H9 (cell line): ENCODE measurements around the gene HECTD2. TPM values are rescaled to one million over a fixed set of nuclear protein-coding genes. Genes with fewer than 3 reads are reported as not detected.

Experiments used
- DNase-seq: peaks from one replicate; pipeline ENCODE4 v3.0.0-alpha.2; 2017
- H2AFZ ChIP-seq: one replicate; pipeline ENCODE4 v1.6.1; 2013; ENCODE audit warnings: mild to moderate bottlenecking, low read length, control low read depth, moderate library complexity
- H2AK5ac ChIP-seq: 2 replicates; pipeline ENCODE4 v1.6.1; 2013; ENCODE audit warnings: low read length, control low read depth, mixed read lengths; ENCODE audit not compliant: insufficient read length
- H2BK120ac ChIP-seq: one replicate; pipeline ENCODE4 v1.6.1; 2013; ENCODE audit warnings: low read depth, mild to moderate bottlenecking, low read length, control low read depth, inconsistent platforms; ENCODE audit not compliant: poor library complexity, severe bottlenecking
- H2BK12ac ChIP-seq: 2 replicates; pipeline ENCODE4 v1.6.1; 2013; ENCODE audit warnings: low read length, control low read depth, mixed read lengths, low read depth; ENCODE audit not compliant: insufficient read length
- H2BK15ac ChIP-seq: 2 replicates; pipeline ENCODE4 v1.6.1; 2013; ENCODE audit warnings: low read depth, low read length, control low read depth
- H2BK20ac ChIP-seq: one replicate; pipeline ENCODE4 v1.6.1; 2013; ENCODE audit warnings: low read depth, mild to moderate bottlenecking, low read length, control low read depth, inconsistent platforms; ENCODE audit not compliant: poor library complexity, severe bottlenecking
- H2BK5ac ChIP-seq: 2 replicates; pipeline ENCODE4 v1.6.1; 2013; ENCODE audit warnings: low read length, control low read depth, mixed read lengths; ENCODE audit not compliant: insufficient read length
- H3K14ac ChIP-seq: 2 replicates; pipeline ENCODE4 v1.6.1; 2013; ENCODE audit warnings: low read length, control low read depth; ENCODE audit not compliant: insufficient read depth
- H3K18ac ChIP-seq: 2 replicates; pipeline ENCODE4 v1.6.1; 2013; ENCODE audit warnings: low read depth, mild to moderate bottlenecking, mixed read lengths, low read length, control low read depth; ENCODE audit not compliant: insufficient read length
- H3K23ac ChIP-seq: 2 replicates; pipeline ENCODE4 v1.6.1; 2013; ENCODE audit warnings: low read length, control low read depth, mixed read lengths, low read depth; ENCODE audit not compliant: insufficient read length
- H3K23me2 ChIP-seq: 2 replicates; pipeline ENCODE4 v1.6.1; 2013; ENCODE audit warnings: low read depth, mild to moderate bottlenecking, mixed read lengths, low read length, control low read depth; ENCODE audit not compliant: insufficient read length, poor library complexity, severe bottlenecking
- H3K27ac ChIP-seq: 2 replicates; pipeline ENCODE4 v1.5.1; 2013; ENCODE audit warnings: low read length, control low read depth, mixed read lengths, low read depth; ENCODE audit not compliant: insufficient read length
- H3K27me3 ChIP-seq: 2 replicates; pipeline ENCODE4 v1.6.1; 2013; ENCODE audit warnings: low read length, control low read depth, inconsistent platforms; ENCODE audit not compliant: insufficient read depth
- H3K4ac ChIP-seq: 2 replicates; pipeline ENCODE4 v1.6.1; 2013; ENCODE audit warnings: low read depth, mild to moderate bottlenecking, control low read depth, inconsistent platforms, low read length, moderate library complexity
- H3K4me1 ChIP-seq: 2 replicates; pipeline ENCODE4 v1.6.1; 2013; ENCODE audit warnings: low read length, control low read depth, inconsistent platforms; ENCODE audit not compliant: insufficient read depth
- H3K4me2 ChIP-seq: 2 replicates; pipeline ENCODE4 v1.6.1; 2013; ENCODE audit warnings: low read length, control low read depth, mixed read lengths; ENCODE audit not compliant: insufficient read length, insufficient read depth
- H3K56ac ChIP-seq: 2 replicates; pipeline ENCODE4 v1.6.1; 2013; ENCODE audit warnings: low read depth, mild to moderate bottlenecking, mixed read lengths, low read length, control low read depth; ENCODE audit not compliant: insufficient read length
- H3K79me1 ChIP-seq: 2 replicates; pipeline ENCODE4 v1.6.1; 2013; ENCODE audit warnings: low read depth, mild to moderate bottlenecking, moderate library complexity, low read length, control low read depth, inconsistent platforms; ENCODE audit not compliant: insufficient read depth, poor library complexity, severe bottlenecking
- H3K79me2 ChIP-seq: 2 replicates; pipeline ENCODE4 v1.6.1; 2013; ENCODE audit warnings: low read length, control low read depth, inconsistent platforms; ENCODE audit not compliant: insufficient read depth
- H3K9ac ChIP-seq: 2 replicates; pipeline ENCODE4 v1.6.1; 2013; ENCODE audit warnings: low read length, control low read depth, mixed read lengths; ENCODE audit not compliant: insufficient read length; ENCODE audit errors: extremely low read depth
- H3K9me3 ChIP-seq: one replicate; pipeline ENCODE4 v1.6.1; 2013; ENCODE audit warnings: low read depth, low read length, inconsistent platforms; ENCODE audit not compliant: control insufficient read depth
- H3T11ph ChIP-seq: one replicate; pipeline ENCODE4 v1.6.1; 2013; ENCODE audit warnings: mild to moderate bottlenecking, low read length, control low read depth, inconsistent platforms
- H4K20me1 ChIP-seq: one replicate; pipeline ENCODE4 v1.6.1; 2013; ENCODE audit not compliant: control insufficient read depth, insufficient read length, insufficient read depth
- H4K5ac ChIP-seq: 2 replicates; pipeline ENCODE4 v1.6.1; 2013; ENCODE audit warnings: low read depth, mild to moderate bottlenecking, mixed read lengths, low read length, control low read depth; ENCODE audit not compliant: insufficient read length
- H4K8ac ChIP-seq: replicated peaks from 2 replicates; pipeline ENCODE4 v1.6.1; 2013; ENCODE audit warnings: low read length, control low read depth, mixed read lengths, low read depth; ENCODE audit not compliant: insufficient read length
- H4K91ac ChIP-seq: 2 replicates; pipeline ENCODE4 v1.6.1; 2013; ENCODE audit warnings: low read depth, mild to moderate bottlenecking, moderate library complexity, mixed read lengths, low read length, control low read depth; ENCODE audit not compliant: insufficient read length
- H3K27ac Mint-ChIP-seq, 3 experiments: 2 replicates in 2 of 3; 3 replicates in 1 of 3; pipeline ENCODE4 v1.8.0; 2020 to 2021; ENCODE audit warnings: mixed read lengths in 3 of 3, mild to moderate bottlenecking in 1 of 3, moderate library complexity in 1 of 3
- H3K27me3 Mint-ChIP-seq: 2 replicates; pipeline ENCODE4 v1.8.0; 2021; ENCODE audit warnings: low read depth, mild to moderate bottlenecking, moderate library complexity, mixed read lengths
- H3K36me3 Mint-ChIP-seq, 3 experiments: 2 replicates in 2 of 3; 3 replicates in 1 of 3; pipeline ENCODE4 v1.8.0; 2020 to 2021; ENCODE audit warnings: low read depth in 3 of 3, mixed read lengths in 3 of 3; ENCODE audit not compliant: insufficient read depth in 1 of 3
- H3K4me1 Mint-ChIP-seq, 2 experiments: 2 replicates each; pipeline ENCODE4 v1.8.0; 2020; ENCODE audit warnings: mixed read lengths in 2 of 2
- H3K4me3 Mint-ChIP-seq, 2 experiments: 2 replicates in 1 of 2; 3 replicates in 1 of 2; pipeline ENCODE4 v1.8.0; 2020 to 2021; ENCODE audit warnings: mild to moderate bottlenecking in 2 of 2, mixed read lengths in 2 of 2, moderate library complexity in 1 of 2
- H3K9me3 Mint-ChIP-seq, 2 experiments: 2 replicates in 1 of 2; 3 replicates in 1 of 2; pipeline ENCODE4 v1.8.0; 2020; ENCODE audit warnings: mild to moderate bottlenecking in 2 of 2, mixed read lengths in 2 of 2, moderate library complexity in 1 of 2
- CTCF ChIP-seq: fragments of 200-600 bp; sonication (generic); conservative IDR thresholded peaks from 3 replicates; pipeline ENCODE4 v1.8.0; 2021; ENCODE audit warnings: antibody characterized with exemption, mild to moderate bottlenecking
- total RNA-seq: library from RNA; stranded (reverse); gene quantifications from 2 replicates; pipeline ENCODE4 v1.2.1, GENCODE V29; 2021

HECTD2 gene
- total RNA-seq, 1 experiment from 2014 or later: 13.4 TPM

GRCh38 chr10:91367127-91367531, 43.0 kb upstream of the HECTD2 start:
- no peak for DNase-seq
- Histone ChIP-seq H3K23me2 (no peaks in the 10 kb centered on the region), H4K20me1 (no peaks in the 10 kb centered on the region), H3K23ac (no peak overlapping the region), H3K79me1 (no peaks in the 10 kb centered on the region), H4K5ac (no peak overlapping the region), H3K9me3 (no peaks in the 10 kb centered on the region), H2BK15ac (no peak overlapping the region), H2BK5ac (no peak overlapping the region), H3K79me2 (no peaks in the 10 kb centered on the region), H2BK120ac (no peak overlapping the region), H3K4me1 (no peaks in the 10 kb centered on the region), H2BK12ac (no peak overlapping the region), H4K91ac (no peak overlapping the region), H2AFZ (no peak overlapping the region), H3K9ac (no peak overlapping the region), H3K4me2 (no peak overlapping the region), H3K27me3 (no peaks in the 10 kb centered on the region), H4K8ac (no peak overlapping the region), H3K56ac (no peak overlapping the region), H3T11ph (no peak overlapping the region), H3K14ac (no peak overlapping the region), H3K18ac (no peak overlapping the region), H2BK20ac (no peak overlapping the region), H3K27ac (no peak overlapping the region), H2AK5ac (no peak overlapping the region), H3K4ac (no peak overlapping the region)
- Mint-ChIP-seq H3K27ac (no peak overlapping the region), H3K27me3 (peaks cover 7% of the 10 kb centered on the region), H3K36me3 (no peaks in the 10 kb centered on the region), H3K4me1 (no peaks in the 10 kb centered on the region), H3K4me3 (no peak overlapping the region), H3K9me3 (peaks cover 0 to 5% of the 10 kb centered on the region in 2 experiments; a peak in 3 of 5 replicates)
- TF ChIP-seq CTCF: no peak
